ENCODE results near the gene DIAPH1. TPM values are rescaled to one million over a fixed set of nuclear protein-coding genes. Genes with fewer than 3 reads are reported as not detected.
A peak's percentile ranks its signal among the peaks of the same experiment; 100 is the strongest.

DIAPH1 gene
- total RNA-seq, 1 donor from 2014 or later, result 20.4 TPM

DNA sequence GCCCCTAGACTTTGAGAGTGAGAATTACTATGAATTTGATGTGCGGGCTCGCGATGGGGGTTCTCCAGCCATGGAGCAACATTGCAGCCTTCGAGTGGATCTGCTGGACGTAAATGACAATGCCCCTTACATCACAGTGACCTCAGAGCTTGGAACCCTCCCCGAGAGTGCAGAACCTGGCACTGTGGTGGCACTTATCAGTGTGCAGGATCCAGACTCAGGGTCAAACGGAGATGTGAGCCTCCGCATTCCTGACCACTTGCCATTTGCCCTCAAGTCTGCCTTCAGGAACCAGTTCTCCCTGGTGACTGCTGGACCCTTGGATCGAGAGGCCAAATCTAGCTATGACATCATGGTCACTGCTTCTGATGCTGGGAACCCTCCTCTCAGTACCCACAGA lies 132.7 kb downstream of the DIAPH1 start:
- peaks cover 4% of the 10 kb centered on the region for H3K27me3 Mint-ChIP-seq (ENCODE audit: insufficient read depth, low read depth)
- Histone ChIP-seq H3K36me3 (no peaks in the 10 kb centered on the region), H3K27me3 (peaks cover 56% of the 10 kb centered on the region), H3K4me3 (peak overlapping the region; percentile 80), H3K27ac (no peak overlapping the region), H3K9me3 (ENCODE audit: low read depth) (no peaks in the 10 kb centered on the region), H3K9ac (no peak overlapping the region), H2AFZ (replicated peaks) (no peak overlapping the region), H3K79me2 (ENCODE audit: low read depth) (peaks cover 40% of the 10 kb centered on the region), H3F3A (ENCODE audit: low read depth) (peaks cover 28% of the 10 kb centered on the region), H4K20me1 (ENCODE audit: low read depth) (peaks cover 61% of the 10 kb centered on the region), H3K4me2 (peak overlapping the region; percentile 100), H3K4me1 (peaks cover 21% of the 10 kb centered on the region)
- peaks cover 79% of the 10 kb centered on the region for H3K9me3 Mint-ChIP-seq
- peak overlapping the region; percentile 33 for H3K4me3 Mint-ChIP-seq
- H3K36me3 Mint-ChIP-seq, result peaks cover 76% of the 10 kb centered on the region
- peaks cover 31% of the 10 kb centered on the region for H3K4me1 Mint-ChIP-seq
- no peak for DNase-seq (ENCODE audit: low spot score)
- TF ChIP-seq EZH2phosphoT487 (IDR thresholded peaks at IDR 0.05) (no peak), EZH2 (IDR thresholded peaks at IDR 0.05) (no peak)
- TF ChIP-seq, protein P1, sequence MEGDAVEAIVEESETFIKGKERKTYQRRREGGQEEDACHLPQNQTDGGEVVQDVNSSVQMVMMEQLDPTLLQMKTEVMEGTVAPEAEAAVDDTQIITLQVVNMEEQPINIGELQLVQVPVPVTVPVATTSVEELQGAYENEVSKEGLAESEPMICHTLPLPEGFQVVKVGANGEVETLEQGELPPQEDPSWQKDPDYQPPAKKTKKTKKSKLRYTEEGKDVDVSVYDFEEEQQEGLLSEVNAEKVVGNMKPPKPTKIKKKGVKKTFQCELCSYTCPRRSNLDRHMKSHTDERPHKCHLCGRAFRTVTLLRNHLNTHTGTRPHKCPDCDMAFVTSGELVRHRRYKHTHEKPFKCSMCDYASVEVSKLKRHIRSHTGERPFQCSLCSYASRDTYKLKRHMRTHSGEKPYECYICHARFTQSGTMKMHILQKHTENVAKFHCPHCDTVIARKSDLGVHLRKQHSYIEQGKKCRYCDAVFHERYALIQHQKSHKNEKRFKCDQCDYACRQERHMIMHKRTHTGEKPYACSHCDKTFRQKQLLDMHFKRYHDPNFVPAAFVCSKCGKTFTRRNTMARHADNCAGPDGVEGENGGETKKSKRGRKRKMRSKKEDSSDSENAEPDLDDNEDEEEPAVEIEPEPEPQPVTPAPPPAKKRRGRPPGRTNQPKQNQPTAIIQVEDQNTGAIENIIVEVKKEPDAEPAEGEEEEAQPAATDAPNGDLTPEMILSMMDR (IDR thresholded peaks at IDR 0.05), result no peak
- no peak overlapping the region for H3K27ac Mint-ChIP-seq

DNA sequence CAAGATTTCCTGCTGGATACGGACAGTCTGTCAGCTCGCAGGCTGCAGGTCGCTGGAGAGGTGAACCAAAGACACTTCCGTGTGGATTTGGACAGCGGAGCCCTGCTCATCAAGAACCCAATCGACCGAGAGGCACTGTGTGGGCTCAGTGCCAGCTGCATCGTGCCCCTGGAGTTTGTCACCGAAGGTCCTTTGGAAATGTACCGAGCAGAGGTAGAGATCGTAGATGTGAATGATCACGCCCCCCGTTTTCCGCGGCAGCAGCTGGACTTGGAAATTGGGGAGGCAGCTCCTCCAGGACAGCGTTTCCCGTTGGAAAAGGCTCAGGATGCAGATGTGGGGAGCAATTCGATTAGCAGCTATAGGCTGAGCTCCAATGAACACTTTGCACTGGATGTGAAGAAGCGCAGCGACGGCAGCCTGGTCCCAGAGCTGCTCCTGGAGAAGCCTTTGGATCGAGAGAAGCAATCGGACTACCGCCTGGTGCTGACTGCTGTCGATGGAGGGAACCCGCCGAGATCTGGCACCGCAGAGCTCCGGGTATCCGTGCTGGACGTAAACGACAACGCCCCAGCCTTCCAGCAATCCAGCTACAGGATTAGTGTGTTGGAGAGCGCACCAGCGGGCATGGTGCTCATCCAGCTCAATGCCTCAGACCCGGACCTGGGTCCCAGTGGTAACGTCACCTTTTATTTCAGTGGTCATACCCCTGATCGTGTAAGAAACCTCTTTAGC lies 133.3 kb downstream of the DIAPH1 start:
- peak overlapping the region; percentile 80 for H3K4me3 ChIP-seq
- Mint-ChIP-seq H3K9me3 (peaks cover 79% of the 10 kb centered on the region), H3K27me3 (ENCODE audit: insufficient read depth, low read depth) (peaks cover 4% of the 10 kb centered on the region), H3K4me3 (peak overlapping the region; percentile 66), H3K27ac (no peak overlapping the region), H3K36me3 (peaks cover 76% of the 10 kb centered on the region), H3K4me1 (peaks cover 31% of the 10 kb centered on the region)
- H3K79me2 ChIP-seq (ENCODE audit: low read depth), result peaks cover 40% of the 10 kb centered on the region
- peaks cover 50% of the 10 kb centered on the region for H3K27me3 ChIP-seq
- no peaks in the 10 kb centered on the region for H3K9me3 ChIP-seq (ENCODE audit: low read depth)
- peaks cover 28% of the 10 kb centered on the region for H3F3A ChIP-seq (ENCODE audit: low read depth)
- no peak overlapping the region for H3K27ac ChIP-seq
- peak overlapping the region; percentile 72 for H2AFZ ChIP-seq (replicated peaks)
- H3K4me1 ChIP-seq, result peaks cover 21% of the 10 kb centered on the region
- H4K20me1 ChIP-seq (ENCODE audit: low read depth), result peaks cover 60% of the 10 kb centered on the region
- peak overlapping the region; percentile 100 for H3K4me2 ChIP-seq
- TF ChIP-seq EZH2phosphoT487 (IDR thresholded peaks at IDR 0.05) (no peak), EZH2 (IDR thresholded peaks at IDR 0.05) (no peak)
- TF ChIP-seq, protein P1 (IDR thresholded peaks at IDR 0.05), result no peak
- DNase-seq (ENCODE audit: low spot score), result peak; percentile 38
- no peaks in the 10 kb centered on the region for H3K36me3 ChIP-seq
- peak overlapping the region; percentile 33 for H3K9ac ChIP-seq

DNA sequence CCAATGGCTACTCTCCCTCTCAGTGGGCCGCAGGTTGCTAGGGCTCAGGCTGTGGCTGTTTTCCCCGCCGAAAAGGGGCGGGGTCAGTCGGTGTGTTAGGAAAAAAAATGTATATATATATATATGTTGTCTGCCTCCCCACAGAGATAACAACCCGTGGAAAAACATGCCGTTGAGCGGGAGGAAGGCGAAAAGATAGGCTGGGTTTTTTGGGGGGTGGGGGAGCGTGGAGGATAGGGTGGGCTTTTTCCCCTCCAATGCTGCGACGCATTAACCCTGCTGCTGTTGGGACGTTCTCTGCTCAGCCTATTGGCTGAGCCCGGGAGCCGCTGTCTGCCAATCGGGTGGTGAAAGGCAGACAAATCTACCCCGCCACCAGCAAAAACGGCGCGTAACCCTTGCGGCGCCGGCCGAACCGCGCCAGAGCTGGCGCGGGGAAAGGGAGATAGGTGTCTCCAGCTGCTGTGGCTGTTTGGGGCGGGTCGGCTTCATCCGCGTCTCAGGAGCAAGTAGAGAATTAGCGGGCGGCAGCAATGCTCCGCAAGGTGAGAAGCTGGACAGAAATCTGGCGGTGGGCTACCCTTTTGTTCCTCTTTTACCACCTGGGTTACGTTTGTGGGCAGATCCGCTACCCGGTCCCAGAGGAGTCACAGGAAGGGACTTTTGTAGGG lies 134.0 kb downstream of the DIAPH1 start, which contains the start of gene PCDHGC4:
TSS of gene PCDHGC4 (plus strand) at position 390 of the 671 bp plus-strand sequence. CDS start at position 534, 144 bp downstream.
- peak within 1 kb of the TSS; percentile 33 for H3K9ac ChIP-seq
- peak within 1 kb of the TSS; percentile 100 for H3K4me2 ChIP-seq
- peaks cover 4% of the 10 kb centered on the region for H3K27me3 Mint-ChIP-seq (ENCODE audit: insufficient read depth, low read depth)
- H3K9me3 Mint-ChIP-seq, result peaks cover 76% of the 10 kb centered on the region
- DNase-seq (ENCODE audit: low spot score), result peak; percentile 94
- no peak within 1 kb of the TSS for H3K27ac ChIP-seq
- peaks cover 28% of the 10 kb centered on the region for H3F3A ChIP-seq (ENCODE audit: low read depth)
- peaks cover 60% of the 10 kb centered on the region for H4K20me1 ChIP-seq (ENCODE audit: low read depth)
- H3K79me2 ChIP-seq (ENCODE audit: low read depth), result peaks cover 40% of the 10 kb centered on the region
- H3K4me1 ChIP-seq, result peaks cover 21% of the 10 kb centered on the region
- no peaks in the 10 kb centered on the region for H3K9me3 ChIP-seq (ENCODE audit: low read depth)
- peak within 1 kb of the TSS; percentile 72 for H2AFZ ChIP-seq (replicated peaks)
- TF ChIP-seq, protein P1 (IDR thresholded peaks at IDR 0.05), result no peak
- TF ChIP-seq EZH2phosphoT487 (IDR thresholded peaks at IDR 0.05) (no peak), EZH2 (IDR thresholded peaks at IDR 0.05) (peak; percentile 22)
- H3K27ac Mint-ChIP-seq, result no peak within 1 kb of the TSS
- H3K36me3 ChIP-seq, result no peaks in the 10 kb centered on the region
- H3K4me1 Mint-ChIP-seq, result peaks cover 31% of the 10 kb centered on the region
- H3K27me3 ChIP-seq, result peaks cover 43% of the 10 kb centered on the region
- H3K4me3 Mint-ChIP-seq, result peak within 1 kb of the TSS; percentile 66
- H3K36me3 Mint-ChIP-seq, result peaks cover 74% of the 10 kb centered on the region
- peak within 1 kb of the TSS; percentile 80 for H3K4me3 ChIP-seq

Data from neural progenitor cell (in vitro differentiated cells).